Stimulated activated effector memory CD8-positive, alpha-beta T cell treated with anti-CD3 and anti-CD28 coated beads, Interleukin-12 subunit alpha, Interleukin-12 subunit beta, amount 100 ng/mL, for 72 hours (primary cell): ENCODE data around the gene CTNNA2.

Source experiments
- ATAC-seq: fragments of 150-1000 bp; cut with Tn5 transposase; 2 replicates; pipeline ENCODE4 v1.10.0; 2021
- DNase-seq, 2 donors: peaks; one replicate each; pipeline ENCODE4 v3.0.0; 2021 to 2022; ENCODE audit warnings: low spot score in 2 of 2
- H3K27ac Mint-ChIP-seq: one replicate; pipeline ENCODE4 v1.8.0; 2022; ENCODE audit warnings: mild to moderate bottlenecking, mixed read lengths
- H3K36me3 Mint-ChIP-seq: one replicate; pipeline ENCODE4 v1.8.0; 2022; ENCODE audit warnings: mild to moderate bottlenecking, mixed read lengths
- H3K4me1 Mint-ChIP-seq: one replicate; pipeline ENCODE4 v1.8.0; 2022; ENCODE audit warnings: mixed read lengths
- H3K4me3 Mint-ChIP-seq: one replicate; pipeline ENCODE4 v1.8.0; 2022; ENCODE audit warnings: mild to moderate bottlenecking, mixed read lengths
- H3K9me3 Mint-ChIP-seq: one replicate; pipeline ENCODE4 v1.8.0; 2022; ENCODE audit warnings: mixed read lengths

Gene CTNNA2

GRCh38 chr2:80529466-80530165 lies 1016.8 kb downstream of the CTNNA2 start:
- H3K4me3 Mint-ChIP-seq, result no peak overlapping the region
- no peaks in the 10 kb centered on the region for H3K36me3 Mint-ChIP-seq
- H3K4me1 Mint-ChIP-seq, result no peaks in the 10 kb centered on the region
- H3K27ac Mint-ChIP-seq, result no peak overlapping the region
- DNase-seq (no peak), ATAC-seq (no peak)
- H3K9me3 Mint-ChIP-seq, result peaks cover 18% of the 10 kb centered on the region

GRCh38 chr2:80530442-80531064 lies 1017.7 kb downstream of the CTNNA2 start:
- no peaks in the 10 kb centered on the region for H3K4me1 Mint-ChIP-seq
- H3K4me3 Mint-ChIP-seq, result no peak overlapping the region
- DNase-seq (no peak), ATAC-seq (no peak)
- peaks cover 16% of the 10 kb centered on the region for H3K9me3 Mint-ChIP-seq
- no peaks in the 10 kb centered on the region for H3K36me3 Mint-ChIP-seq
- H3K27ac Mint-ChIP-seq, result no peak overlapping the region

GRCh38 chr2:80531319-80531718 lies 1018.5 kb downstream of the CTNNA2 start:
- Mint-ChIP-seq H3K9me3 (peaks cover 16% of the 10 kb centered on the region), H3K27ac (no peak overlapping the region), H3K4me1 (no peaks in the 10 kb centered on the region), H3K4me3 (no peak overlapping the region), H3K36me3 (no peaks in the 10 kb centered on the region)
- no peak for DNase-seq
- ATAC-seq, result no peak

- ATAC-seq (no peak), DNase-seq (no peak)
- peaks cover 2% of the 10 kb centered on the region for H3K9me3 Mint-ChIP-seq
- no peak overlapping the region for H3K27ac Mint-ChIP-seq
- H3K4me1 Mint-ChIP-seq, result no peaks in the 10 kb centered on the region
- no peak overlapping the region for H3K4me3 Mint-ChIP-seq
- H3K36me3 Mint-ChIP-seq, result no peaks in the 10 kb centered on the region
These were observed 1032.8 kb downstream of the CTNNA2 start for GRCh38 chr2:80545420-80546210.

GRCh38 chr2:80546766-80547165 lies 1033.9 kb downstream of the CTNNA2 start:
- no peak overlapping the region for H3K4me3 Mint-ChIP-seq
- no peak for DNase-seq
- no peaks in the 10 kb centered on the region for H3K36me3 Mint-ChIP-seq
- peaks cover 5% of the 10 kb centered on the region for H3K9me3 Mint-ChIP-seq
- no peak overlapping the region for H3K27ac Mint-ChIP-seq
- no peaks in the 10 kb centered on the region for H3K4me1 Mint-ChIP-seq
- no peak for ATAC-seq

GRCh38 chr2:80547344-80547743 lies 1034.5 kb downstream of the CTNNA2 start:
- Mint-ChIP-seq H3K9me3 (peaks cover 6% of the 10 kb centered on the region), H3K36me3 (no peaks in the 10 kb centered on the region), H3K4me1 (no peaks in the 10 kb centered on the region), H3K27ac (no peak overlapping the region), H3K4me3 (no peak overlapping the region)
- DNase-seq (no peak), ATAC-seq (no peak)

- DNase-seq (no peak), ATAC-seq (no peak)
- no peak overlapping the region for H3K27ac Mint-ChIP-seq
- no peaks in the 10 kb centered on the region for H3K4me1 Mint-ChIP-seq
- H3K4me3 Mint-ChIP-seq, result no peak overlapping the region
- no peaks in the 10 kb centered on the region for H3K36me3 Mint-ChIP-seq
- H3K9me3 Mint-ChIP-seq, result peaks cover 6% of the 10 kb centered on the region
These were observed 1035.6 kb downstream of the CTNNA2 start for GRCh38 chr2:80548469-80548868.

GRCh38 chr2:80549901-80550300 lies 1037.0 kb downstream of the CTNNA2 start:
- no peak overlapping the region for H3K4me3 Mint-ChIP-seq
- DNase-seq, result no peak
- no peaks in the 10 kb centered on the region for H3K4me1 Mint-ChIP-seq
- no peak overlapping the region for H3K27ac Mint-ChIP-seq
- H3K36me3 Mint-ChIP-seq, result no peaks in the 10 kb centered on the region
- ATAC-seq, result no peak
- H3K9me3 Mint-ChIP-seq, result peaks cover 10% of the 10 kb centered on the region

- no peak overlapping the region for H3K4me3 Mint-ChIP-seq
- H3K9me3 Mint-ChIP-seq, result peaks cover 23% of the 10 kb centered on the region
- no peak for ATAC-seq
- H3K36me3 Mint-ChIP-seq, result no peaks in the 10 kb centered on the region
- H3K27ac Mint-ChIP-seq, result no peak overlapping the region
- H3K4me1 Mint-ChIP-seq, result no peaks in the 10 kb centered on the region
- DNase-seq, result no peak
These were observed 1047.5 kb downstream of the CTNNA2 start for GRCh38 chr2:80560326-80560725.

GRCh38 chr2:80568011-80568410 lies 1055.2 kb downstream of the CTNNA2 start:
- no peak overlapping the region for H3K27ac Mint-ChIP-seq
- ATAC-seq, result no peak
- H3K4me1 Mint-ChIP-seq, result no peaks in the 10 kb centered on the region
- no peak for DNase-seq
- H3K36me3 Mint-ChIP-seq, result no peaks in the 10 kb centered on the region
- no peak overlapping the region for H3K4me3 Mint-ChIP-seq
- H3K9me3 Mint-ChIP-seq, result peaks cover 22% of the 10 kb centered on the region

- no peak overlapping the region for H3K27ac Mint-ChIP-seq
- no peaks in the 10 kb centered on the region for H3K36me3 Mint-ChIP-seq
- ATAC-seq, result no peak
- no peaks in the 10 kb centered on the region for H3K4me1 Mint-ChIP-seq
- DNase-seq, result no peak
- H3K9me3 Mint-ChIP-seq, result peaks cover 16% of the 10 kb centered on the region
- H3K4me3 Mint-ChIP-seq, result no peak overlapping the region
These were observed 1060.3 kb downstream of the CTNNA2 start for GRCh38 chr2:80573167-80573566.

- Mint-ChIP-seq H3K36me3 (no peaks in the 10 kb centered on the region), H3K4me3 (no peak overlapping the region), H3K9me3 (peaks cover 15% of the 10 kb centered on the region), H3K4me1 (no peaks in the 10 kb centered on the region), H3K27ac (no peak overlapping the region)
- DNase-seq (no peak), ATAC-seq (no peak)
These were observed 1061.1 kb downstream of the CTNNA2 start for GRCh38 chr2:80573950-80574349.

- ATAC-seq, result no peak
These were observed 1066.9 kb downstream of the CTNNA2 start for GRCh38 chr2:80579756-80580155.

GRCh38 chr2:80591233-80591632 lies 1078.4 kb downstream of the CTNNA2 start:
- peaks cover 8% of the 10 kb centered on the region for H3K9me3 Mint-ChIP-seq
- ATAC-seq (no peak), DNase-seq (no peak)
- H3K4me1 Mint-ChIP-seq, result no peaks in the 10 kb centered on the region
- H3K36me3 Mint-ChIP-seq, result no peaks in the 10 kb centered on the region
- no peak overlapping the region for H3K27ac Mint-ChIP-seq
- no peak overlapping the region for H3K4me3 Mint-ChIP-seq

More at GRCh38 chr2:80579756-80580155, 1066.9 kb downstream of the CTNNA2 start:
- Mint-ChIP-seq H3K9me3 (peaks cover 9% of the 10 kb centered on the region), H3K4me3 (no peak overlapping the region), H3K4me1 (no peaks in the 10 kb centered on the region), H3K36me3 (no peaks in the 10 kb centered on the region), H3K27ac (no peak overlapping the region)
- DNase-seq, result no peak

- H3K9me3 Mint-ChIP-seq, result peaks cover 8% of the 10 kb centered on the region
- H3K4me3 Mint-ChIP-seq, result no peak overlapping the region
- H3K4me1 Mint-ChIP-seq, result no peaks in the 10 kb centered on the region
- no peak overlapping the region for H3K27ac Mint-ChIP-seq
- H3K36me3 Mint-ChIP-seq, result no peaks in the 10 kb centered on the region
- DNase-seq (no peak), ATAC-seq (no peak)
These were observed 1079.3 kb downstream of the CTNNA2 start for GRCh38 chr2:80592106-80592505.

- Mint-ChIP-seq H3K9me3 (peaks cover 22% of the 10 kb centered on the region), H3K4me1 (no peaks in the 10 kb centered on the region)
- ATAC-seq, result no peak
These were observed 1097.3 kb downstream of the CTNNA2 start for GRCh38 chr2:80610108-80610507.

More at GRCh38 chr2:80610108-80610507, 1097.3 kb downstream of the CTNNA2 start:
- Mint-ChIP-seq H3K27ac (no peak overlapping the region), H3K4me3 (no peak overlapping the region), H3K36me3 (no peaks in the 10 kb centered on the region)
- no peak for DNase-seq
